ENCODE results near the gene ATP1A3. TPM values are rescaled to one million over a fixed set of nuclear protein-coding genes. Genes with fewer than 3 reads are reported as not detected.
A peak's percentile ranks its signal among the peaks of the same experiment; 100 is the strongest.

Gene ATP1A3
- total RNA-seq, 1 experiment from 2014 or later, result 34.2 TPM

DNA sequence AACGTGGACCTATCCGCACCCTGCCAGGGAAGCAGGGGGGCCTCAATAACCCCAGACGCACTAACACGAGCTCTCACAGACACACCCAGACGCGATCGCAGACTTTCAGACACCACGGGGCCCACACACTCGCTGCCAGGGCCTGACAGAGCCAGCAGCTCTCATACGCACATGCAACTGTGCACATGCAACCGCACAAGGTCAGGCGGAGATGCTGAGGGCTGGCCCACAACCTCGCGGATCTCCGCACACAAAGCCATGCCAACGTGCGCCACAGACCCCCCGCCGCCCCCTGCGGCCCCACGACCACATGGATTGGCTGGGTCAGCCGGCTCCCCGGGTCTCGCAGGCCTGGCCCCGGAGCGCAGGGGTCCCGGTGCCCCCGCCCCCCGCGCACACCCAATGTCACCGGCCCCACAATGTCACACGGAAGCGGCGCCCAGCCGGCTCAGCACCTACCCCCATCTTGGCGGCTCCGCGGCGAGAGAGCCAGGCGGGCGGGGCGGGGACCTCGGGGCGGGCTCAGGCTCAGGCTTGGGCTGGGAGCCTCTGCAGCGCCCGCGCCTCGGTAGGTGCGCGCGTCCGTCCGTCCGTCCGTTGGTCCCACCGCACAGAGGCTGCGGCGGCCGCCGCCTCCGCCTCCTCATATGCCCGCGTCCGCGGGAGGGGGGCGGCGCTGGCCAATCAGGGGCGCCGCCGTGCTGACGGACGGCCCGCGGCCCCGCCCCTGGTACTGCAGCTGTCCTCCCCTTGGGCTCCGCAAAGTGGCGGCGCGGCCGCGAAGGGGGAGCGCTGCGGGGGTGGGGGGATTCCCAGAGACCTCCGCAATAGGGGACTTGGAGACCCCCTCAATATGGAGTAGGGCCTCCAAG is at the start of gene ATP1A3 (continued):
- TF ChIP-seq EMX1 (CRISPR knock-in tag; IDR thresholded peaks at IDR 0.05), result no peak
- TF ChIP-seq, protein P1, sequence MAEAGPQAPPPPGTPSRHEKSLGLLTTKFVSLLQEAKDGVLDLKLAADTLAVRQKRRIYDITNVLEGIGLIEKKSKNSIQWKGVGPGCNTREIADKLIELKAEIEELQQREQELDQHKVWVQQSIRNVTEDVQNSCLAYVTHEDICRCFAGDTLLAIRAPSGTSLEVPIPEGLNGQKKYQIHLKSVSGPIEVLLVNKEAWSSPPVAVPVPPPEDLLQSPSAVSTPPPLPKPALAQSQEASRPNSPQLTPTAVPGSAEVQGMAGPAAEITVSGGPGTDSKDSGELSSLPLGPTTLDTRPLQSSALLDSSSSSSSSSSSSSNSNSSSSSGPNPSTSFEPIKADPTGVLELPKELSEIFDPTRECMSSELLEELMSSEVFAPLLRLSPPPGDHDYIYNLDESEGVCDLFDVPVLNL (CRISPR knock-in tag; IDR thresholded peaks at IDR 0.05; ENCODE audit: borderline replicate concordance, low read depth), result no peak
- no peak for TF ChIP-seq ATF1 (CRISPR knock-in tag; IDR thresholded peaks at IDR 0.05)
- TF ChIP-seq KAT7 (CRISPR knock-in tag; IDR thresholded peaks at IDR 0.05; ENCODE audit: borderline replicate concordance), result no peak
- TF ChIP-seq, protein P2, sequence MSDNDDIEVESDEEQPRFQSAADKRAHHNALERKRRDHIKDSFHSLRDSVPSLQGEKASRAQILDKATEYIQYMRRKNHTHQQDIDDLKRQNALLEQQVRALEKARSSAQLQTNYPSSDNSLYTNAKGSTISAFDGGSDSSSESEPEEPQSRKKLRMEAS (CRISPR knock-in tag; IDR thresholded peaks at IDR 0.05), result no peak
- no peak for TF ChIP-seq SOX15 (CRISPR knock-in tag; IDR thresholded peaks at IDR 0.05)
- TF ChIP-seq FOXJ3 (CRISPR knock-in tag; IDR thresholded peaks at IDR 0.05; ENCODE audit: borderline replicate concordance), result no peak
- no peak for TF ChIP-seq HMGA2 (CRISPR knock-in tag; IDR thresholded peaks at IDR 0.05)
- 0 out of 2 replicates have a peak, but pooled peaks have one; percentile 75 for TF ChIP-seq ESRRA (CRISPR knock-in tag; IDR thresholded peaks at IDR 0.05; ENCODE audit: borderline replicate concordance)
- TF ChIP-seq, protein P3, sequence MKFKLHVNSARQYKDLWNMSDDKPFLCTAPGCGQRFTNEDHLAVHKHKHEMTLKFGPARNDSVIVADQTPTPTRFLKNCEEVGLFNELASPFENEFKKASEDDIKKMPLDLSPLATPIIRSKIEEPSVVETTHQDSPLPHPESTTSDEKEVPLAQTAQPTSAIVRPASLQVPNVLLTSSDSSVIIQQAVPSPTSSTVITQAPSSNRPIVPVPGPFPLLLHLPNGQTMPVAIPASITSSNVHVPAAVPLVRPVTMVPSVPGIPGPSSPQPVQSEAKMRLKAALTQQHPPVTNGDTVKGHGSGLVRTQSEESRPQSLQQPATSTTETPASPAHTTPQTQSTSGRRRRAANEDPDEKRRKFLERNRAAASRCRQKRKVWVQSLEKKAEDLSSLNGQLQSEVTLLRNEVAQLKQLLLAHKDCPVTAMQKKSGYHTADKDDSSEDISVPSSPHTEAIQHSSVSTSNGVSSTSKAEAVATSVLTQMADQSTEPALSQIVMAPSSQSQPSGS (CRISPR knock-in tag; IDR thresholded peaks at IDR 0.05; ENCODE audit: borderline replicate concordance, low read depth), result no peak
- no peak for TF ChIP-seq NR2C2 (CRISPR knock-in tag; IDR thresholded peaks at IDR 0.05)
- TF ChIP-seq MYBL2 (CRISPR knock-in tag; IDR thresholded peaks at IDR 0.05), result peak; percentile 66; the same call in 1 of the 2 replicates
- peak; percentile 62 for TF ChIP-seq SP1 (CRISPR knock-in tag; conservative IDR thresholded peaks at IDR 0.05)
- TF ChIP-seq, protein P4, sequence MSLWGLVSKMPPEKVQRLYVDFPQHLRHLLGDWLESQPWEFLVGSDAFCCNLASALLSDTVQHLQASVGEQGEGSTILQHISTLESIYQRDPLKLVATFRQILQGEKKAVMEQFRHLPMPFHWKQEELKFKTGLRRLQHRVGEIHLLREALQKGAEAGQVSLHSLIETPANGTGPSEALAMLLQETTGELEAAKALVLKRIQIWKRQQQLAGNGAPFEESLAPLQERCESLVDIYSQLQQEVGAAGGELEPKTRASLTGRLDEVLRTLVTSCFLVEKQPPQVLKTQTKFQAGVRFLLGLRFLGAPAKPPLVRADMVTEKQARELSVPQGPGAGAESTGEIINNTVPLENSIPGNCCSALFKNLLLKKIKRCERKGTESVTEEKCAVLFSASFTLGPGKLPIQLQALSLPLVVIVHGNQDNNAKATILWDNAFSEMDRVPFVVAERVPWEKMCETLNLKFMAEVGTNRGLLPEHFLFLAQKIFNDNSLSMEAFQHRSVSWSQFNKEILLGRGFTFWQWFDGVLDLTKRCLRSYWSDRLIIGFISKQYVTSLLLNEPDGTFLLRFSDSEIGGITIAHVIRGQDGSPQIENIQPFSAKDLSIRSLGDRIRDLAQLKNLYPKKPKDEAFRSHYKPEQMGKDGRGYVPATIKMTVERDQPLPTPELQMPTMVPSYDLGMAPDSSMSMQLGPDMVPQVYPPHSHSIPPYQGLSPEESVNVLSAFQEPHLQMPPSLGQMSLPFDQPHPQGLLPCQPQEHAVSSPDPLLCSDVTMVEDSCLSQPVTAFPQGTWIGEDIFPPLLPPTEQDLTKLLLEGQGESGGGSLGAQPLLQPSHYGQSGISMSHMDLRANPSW (CRISPR knock-in tag; conservative IDR thresholded peaks at IDR 0.05; ENCODE audit: low read depth), result no peak
- TF ChIP-seq NR1H2 (CRISPR knock-in tag; IDR thresholded peaks at IDR 0.05), result no peak
- no peak for TF ChIP-seq ZNF263 (CRISPR knock-in tag; IDR thresholded peaks at IDR 0.05; ENCODE audit: low read depth)
- no peak for TF ChIP-seq ELF4 (CRISPR knock-in tag; IDR thresholded peaks at IDR 0.05; ENCODE audit: low read depth)
- TF ChIP-seq, protein P5, sequence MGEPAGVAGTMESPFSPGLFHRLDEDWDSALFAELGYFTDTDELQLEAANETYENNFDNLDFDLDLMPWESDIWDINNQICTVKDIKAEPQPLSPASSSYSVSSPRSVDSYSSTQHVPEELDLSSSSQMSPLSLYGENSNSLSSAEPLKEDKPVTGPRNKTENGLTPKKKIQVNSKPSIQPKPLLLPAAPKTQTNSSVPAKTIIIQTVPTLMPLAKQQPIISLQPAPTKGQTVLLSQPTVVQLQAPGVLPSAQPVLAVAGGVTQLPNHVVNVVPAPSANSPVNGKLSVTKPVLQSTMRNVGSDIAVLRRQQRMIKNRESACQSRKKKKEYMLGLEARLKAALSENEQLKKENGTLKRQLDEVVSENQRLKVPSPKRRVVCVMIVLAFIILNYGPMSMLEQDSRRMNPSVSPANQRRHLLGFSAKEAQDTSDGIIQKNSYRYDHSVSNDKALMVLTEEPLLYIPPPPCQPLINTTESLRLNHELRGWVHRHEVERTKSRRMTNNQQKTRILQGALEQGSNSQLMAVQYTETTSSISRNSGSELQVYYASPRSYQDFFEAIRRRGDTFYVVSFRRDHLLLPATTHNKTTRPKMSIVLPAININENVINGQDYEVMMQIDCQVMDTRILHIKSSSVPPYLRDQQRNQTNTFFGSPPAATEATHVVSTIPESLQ (CRISPR knock-in tag; IDR thresholded peaks at IDR 0.05), result no peak
- TF ChIP-seq, protein P6, sequence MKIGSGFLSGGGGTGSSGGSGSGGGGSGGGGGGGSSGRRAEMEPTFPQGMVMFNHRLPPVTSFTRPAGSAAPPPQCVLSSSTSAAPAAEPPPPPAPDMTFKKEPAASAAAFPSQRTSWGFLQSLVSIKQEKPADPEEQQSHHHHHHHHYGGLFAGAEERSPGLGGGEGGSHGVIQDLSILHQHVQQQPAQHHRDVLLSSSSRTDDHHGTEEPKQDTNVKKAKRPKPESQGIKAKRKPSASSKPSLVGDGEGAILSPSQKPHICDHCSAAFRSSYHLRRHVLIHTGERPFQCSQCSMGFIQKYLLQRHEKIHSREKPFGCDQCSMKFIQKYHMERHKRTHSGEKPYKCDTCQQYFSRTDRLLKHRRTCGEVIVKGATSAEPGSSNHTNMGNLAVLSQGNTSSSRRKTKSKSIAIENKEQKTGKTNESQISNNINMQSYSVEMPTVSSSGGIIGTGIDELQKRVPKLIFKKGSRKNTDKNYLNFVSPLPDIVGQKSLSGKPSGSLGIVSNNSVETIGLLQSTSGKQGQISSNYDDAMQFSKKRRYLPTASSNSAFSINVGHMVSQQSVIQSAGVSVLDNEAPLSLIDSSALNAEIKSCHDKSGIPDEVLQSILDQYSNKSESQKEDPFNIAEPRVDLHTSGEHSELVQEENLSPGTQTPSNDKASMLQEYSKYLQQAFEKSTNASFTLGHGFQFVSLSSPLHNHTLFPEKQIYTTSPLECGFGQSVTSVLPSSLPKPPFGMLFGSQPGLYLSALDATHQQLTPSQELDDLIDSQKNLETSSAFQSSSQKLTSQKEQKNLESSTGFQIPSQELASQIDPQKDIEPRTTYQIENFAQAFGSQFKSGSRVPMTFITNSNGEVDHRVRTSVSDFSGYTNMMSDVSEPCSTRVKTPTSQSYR (CRISPR knock-in tag; IDR thresholded peaks at IDR 0.05), result no peak
- TF ChIP-seq OVOL2 (CRISPR knock-in tag; IDR thresholded peaks at IDR 0.05; ENCODE audit: borderline replicate concordance), result no peak
- no peak for TF ChIP-seq ZNF232 (CRISPR knock-in tag; IDR thresholded peaks at IDR 0.05)
- TF ChIP-seq, protein P7, sequence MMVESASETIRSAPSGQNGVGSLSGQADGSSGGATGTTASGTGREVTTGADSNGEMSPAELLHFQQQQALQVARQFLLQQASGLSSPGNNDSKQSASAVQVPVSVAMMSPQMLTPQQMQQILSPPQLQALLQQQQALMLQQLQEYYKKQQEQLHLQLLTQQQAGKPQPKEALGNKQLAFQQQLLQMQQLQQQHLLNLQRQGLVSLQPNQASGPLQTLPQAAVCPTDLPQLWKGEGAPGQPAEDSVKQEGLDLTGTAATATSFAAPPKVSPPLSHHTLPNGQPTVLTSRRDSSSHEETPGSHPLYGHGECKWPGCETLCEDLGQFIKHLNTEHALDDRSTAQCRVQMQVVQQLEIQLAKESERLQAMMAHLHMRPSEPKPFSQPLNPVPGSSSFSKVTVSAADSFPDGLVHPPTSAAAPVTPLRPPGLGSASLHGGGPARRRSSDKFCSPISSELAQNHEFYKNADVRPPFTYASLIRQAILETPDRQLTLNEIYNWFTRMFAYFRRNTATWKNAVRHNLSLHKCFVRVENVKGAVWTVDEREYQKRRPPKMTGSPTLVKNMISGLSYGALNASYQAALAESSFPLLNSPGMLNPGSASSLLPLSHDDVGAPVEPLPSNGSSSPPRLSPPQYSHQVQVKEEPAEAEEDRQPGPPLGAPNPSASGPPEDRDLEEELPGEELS (CRISPR knock-in tag; IDR thresholded peaks at IDR 0.05), result no peak

Measured in WTC11 (cell line).